ENCODE measurements around the gene B3GNT2. TPM values are rescaled to one million over a fixed set of nuclear protein-coding genes. Genes with fewer than 3 reads are reported as not detected.
"Not testable (repeated sequence)": the region's sequence is repeated elsewhere in the genome, so short reads cannot be mapped to it uniquely, and the experiment has no call there.

The B3GNT2 gene
- total RNA-seq, 2 experiments from 2014 or later, result 28.6 to 31.7 TPM

DNA sequence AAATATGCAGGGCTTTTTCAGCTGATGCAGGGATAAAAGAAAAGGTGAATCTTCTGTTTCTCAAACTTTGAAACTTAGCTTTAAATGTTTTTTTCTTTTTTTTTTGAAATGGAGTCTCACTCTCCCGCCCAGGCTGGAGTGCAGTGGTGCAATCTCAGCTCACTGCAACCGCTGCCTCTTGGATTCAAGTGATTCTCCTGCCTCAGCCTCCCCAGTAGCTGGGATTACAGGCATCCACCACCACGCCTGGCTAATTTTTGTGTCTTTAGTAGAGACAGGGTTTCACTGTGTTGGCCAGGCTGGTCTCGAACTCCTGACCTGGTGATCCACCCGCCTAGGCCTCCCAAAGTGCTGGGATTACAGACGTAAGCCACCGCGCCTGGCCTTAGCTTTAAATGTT is 2.9 kb downstream of the B3GNT2 start:
- H3K27ac Mint-ChIP-seq, result peak overlapping the region; percentile 97
- not testable (repeated sequence) for H3K9me3 Mint-ChIP-seq (ENCODE audit: low read depth); ATAC-seq; H3K27me3 Mint-ChIP-seq; DNase-seq
- peaks cover 60% of the 10 kb centered on the region for H3K4me1 Mint-ChIP-seq
- peaks cover 28% of the 10 kb centered on the region for H3K36me3 Mint-ChIP-seq (ENCODE audit: low read depth)
- CTCF ChIA-PET, result interaction anchor here (0.6 to 3.3 kb wide), 2 partner anchors 12 to 38 kb away, joined by 4 to 11 read pairs; no protein-coding TSS in a partner anchor
- H3K4me3 Mint-ChIP-seq, result peak overlapping the region; percentile 92
- intact Hi-C loops (cut with DNase I, micrococcal nuclease), result loop anchor here (1.0 to 10.0 kb wide), 7 partner anchors 213 to 1643 kb away; partner anchors contain the start of genes EHBP1 (in 1 of the 2) and UGP2 (in 1 of the 2)
- POLR2A ChIA-PET, result interaction anchor here (3.0 kb wide), 1 partner anchor 106 kb away, joined by 9 read pairs; no protein-coding TSS in a partner anchor

DNA sequence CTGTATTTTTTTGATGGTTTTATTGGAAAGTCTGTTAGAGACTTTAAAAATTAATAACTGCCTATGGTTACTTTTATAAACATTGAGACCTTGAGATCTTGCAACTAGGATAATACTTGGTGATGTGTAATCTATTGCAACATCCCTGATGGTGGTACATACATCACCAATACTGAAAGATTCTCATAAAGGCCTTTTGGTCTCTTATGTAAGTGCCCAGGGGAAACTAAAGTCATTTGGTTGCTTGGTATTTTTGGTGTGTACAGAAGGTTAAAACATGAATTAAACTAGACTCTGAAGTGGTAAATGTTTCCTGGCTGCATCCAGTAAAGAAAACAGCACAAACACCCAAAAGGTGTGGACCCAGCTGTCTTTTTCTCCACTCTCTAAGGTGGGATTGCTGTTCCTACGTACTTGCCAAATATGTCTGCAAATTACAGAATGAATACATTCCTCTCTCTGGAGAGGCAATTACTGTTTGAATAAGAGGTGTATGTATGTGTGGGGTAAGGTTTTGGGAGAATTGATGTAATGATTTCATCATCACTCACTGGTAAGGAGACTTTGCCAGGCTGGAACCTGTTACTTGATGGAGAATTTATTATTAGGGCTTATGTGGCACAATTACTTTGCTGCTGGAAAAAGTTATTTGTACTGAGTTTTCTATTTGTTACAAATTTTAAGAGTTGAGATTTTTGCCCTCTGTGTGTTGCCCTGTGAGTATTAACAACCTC is 3.6 kb downstream of the B3GNT2 start:
- intact Hi-C loops (cut with DNase I, micrococcal nuclease), result loop anchor here (1.0 to 10.0 kb wide), 9 partner anchors 106 to 1643 kb away; partner anchors contain the start of genes EHBP1 (in 1 of the 2) and UGP2 (in 1 of the 2)
- H3K27me3 Mint-ChIP-seq, result no peaks in the 10 kb centered on the region
- peaks cover 63% of the 10 kb centered on the region for H3K4me1 Mint-ChIP-seq
- ChIA-PET CTCF (interaction anchor here (0.6 to 3.3 kb wide), 3 partner anchors 11 to 39 kb away, joined by 3 to 11 read pairs (median 4); no protein-coding TSS in a partner anchor), POLR2A (interaction anchor here (0.7 to 3.0 kb wide), 5 partner anchors 11 to 1389 kb away, joined by 3 to 9 read pairs (median 4); partner anchors contain the start of genes MDH1 and WDPCP)
- ATAC-seq, result peak; percentile 8
- H3K9me3 Mint-ChIP-seq (ENCODE audit: low read depth), result no peaks in the 10 kb centered on the region
- H3K27ac Mint-ChIP-seq, result peak overlapping the region; percentile 97
- H3K4me3 Mint-ChIP-seq, result peak overlapping the region; percentile 92
- no peak for DNase-seq
- peaks cover 28% of the 10 kb centered on the region for H3K36me3 Mint-ChIP-seq (ENCODE audit: low read depth)

DNA sequence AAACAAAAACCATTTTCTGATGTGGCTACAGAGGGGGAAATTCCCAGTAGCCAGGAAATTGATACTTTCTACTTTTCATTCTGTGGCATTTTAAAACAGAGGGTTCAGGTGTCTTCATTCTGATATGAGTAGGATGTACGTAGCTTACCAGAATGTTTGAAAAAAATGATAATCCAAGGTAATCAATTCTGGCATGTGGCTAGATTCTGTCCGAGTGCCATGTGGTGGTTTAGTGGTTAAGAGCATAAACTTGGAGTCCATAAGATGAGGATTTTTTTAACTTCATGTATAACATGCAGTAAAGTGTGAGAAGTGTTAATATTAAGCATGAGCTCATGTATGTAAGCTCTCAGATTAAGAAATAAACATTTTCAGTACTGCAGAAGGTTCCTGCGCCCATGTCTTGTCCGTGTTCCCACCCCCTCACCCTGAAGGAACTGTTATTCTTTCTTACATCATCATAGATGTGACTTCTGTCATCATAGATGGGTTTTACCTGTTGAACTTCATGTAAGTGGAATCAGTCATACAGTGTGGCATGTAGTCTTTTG is 4.5 kb downstream of the B3GNT2 start:
- ATAC-seq, result peak; percentile 30
- peak overlapping the region; percentile 92 for H3K4me3 Mint-ChIP-seq
- peaks cover 71% of the 10 kb centered on the region for H3K4me1 Mint-ChIP-seq
- H3K27me3 Mint-ChIP-seq, result no peaks in the 10 kb centered on the region
- ChIA-PET POLR2A (interaction anchor here (0.7 to 3.0 kb wide), 8 partner anchors 10 to 1388 kb away, joined by 3 to 9 read pairs (median 4); partner anchors contain the start of genes MDH1, WDPCP and XPO1), CTCF (interaction anchor here (1.0 to 3.3 kb wide), 3 partner anchors 9 to 16 kb away, joined by 3 to 11 read pairs (median 4); no protein-coding TSS in a partner anchor)
- intact Hi-C loops (cut with DNase I, micrococcal nuclease), result loop anchor here (1.0 to 10.0 kb wide), 3 partner anchors 105 to 436 kb away; no protein-coding TSS in a partner anchor
- H3K27ac Mint-ChIP-seq, result peak overlapping the region; percentile 97
- no peaks in the 10 kb centered on the region for H3K9me3 Mint-ChIP-seq (ENCODE audit: low read depth)
- DNase-seq, result peak; percentile 56
- H3K36me3 Mint-ChIP-seq (ENCODE audit: low read depth), result peaks cover 31% of the 10 kb centered on the region

DNA sequence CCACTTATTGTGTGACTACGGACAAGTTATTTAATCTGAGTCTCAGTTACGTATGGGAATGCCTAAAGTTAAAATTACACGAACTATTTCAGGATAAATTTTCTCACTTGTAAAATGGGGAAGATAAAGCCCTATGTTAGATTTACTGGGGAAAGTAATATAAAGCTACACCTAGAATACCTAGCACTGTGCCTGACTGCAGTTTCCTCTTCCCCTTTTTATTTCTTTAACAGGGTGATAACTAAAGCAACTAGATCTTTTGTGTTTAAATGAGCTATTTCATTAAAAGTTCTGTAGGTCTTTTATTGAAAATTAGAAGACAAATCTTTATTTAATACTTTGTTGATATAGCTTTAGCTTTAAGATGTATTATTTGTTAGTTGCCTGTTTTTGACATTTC is 5.0 kb downstream of the B3GNT2 start:
- DNase-seq (no peak), ATAC-seq (no peak)
- Mint-ChIP-seq H3K4me3 (peak overlapping the region; percentile 92), H3K9me3 (ENCODE audit: low read depth) (no peaks in the 10 kb centered on the region), H3K4me1 (peaks cover 76% of the 10 kb centered on the region), H3K27me3 (no peaks in the 10 kb centered on the region), H3K36me3 (ENCODE audit: low read depth) (peaks cover 31% of the 10 kb centered on the region), H3K27ac (peak overlapping the region; percentile 97)
- CTCF ChIA-PET, result interaction anchor here (1.0 to 3.3 kb wide), 3 partner anchors 9 to 15 kb away, joined by 3 to 11 read pairs (median 4); no protein-coding TSS in a partner anchor
- POLR2A ChIA-PET, result interaction anchor here (0.8 to 3.0 kb wide), 7 partner anchors 9 to 1388 kb away, joined by 3 to 9 read pairs (median 4); partner anchors contain the start of genes MDH1, WDPCP and XPO1
- intact Hi-C loops (cut with DNase I, micrococcal nuclease), result loop anchor here (1.0 to 10.0 kb wide), 3 partner anchors 104 to 436 kb away; no protein-coding TSS in a partner anchor

DNA sequence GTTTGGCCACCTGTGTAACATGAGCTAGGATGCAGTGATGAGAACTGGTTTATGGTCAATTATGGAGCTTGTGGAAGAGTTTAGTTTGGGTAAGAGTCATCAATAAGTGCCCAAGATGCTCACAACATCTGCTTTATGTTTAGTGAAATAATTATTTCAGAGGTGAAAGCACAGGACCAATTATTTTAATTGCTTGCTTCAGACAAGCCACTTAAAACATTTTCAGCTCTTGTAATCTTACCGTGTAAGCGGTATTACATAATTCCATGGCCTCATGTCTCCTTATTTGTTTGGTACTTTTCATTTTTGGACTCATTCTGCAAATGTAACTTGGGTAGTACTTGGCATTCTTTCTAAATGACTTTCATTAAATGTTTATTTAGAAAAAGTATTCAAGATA is 5.4 kb downstream of the B3GNT2 start:
- POLR2A ChIA-PET, result interaction anchor here (1.2 to 3.0 kb wide), 2 partner anchors 14 to 104 kb away, joined by 4 to 9 read pairs; no protein-coding TSS in a partner anchor
- Mint-ChIP-seq H3K27me3 (no peaks in the 10 kb centered on the region), H3K4me3 (peak overlapping the region; percentile 92), H3K4me1 (peaks cover 80% of the 10 kb centered on the region), H3K36me3 (ENCODE audit: low read depth) (peaks cover 31% of the 10 kb centered on the region), H3K9me3 (ENCODE audit: low read depth) (no peaks in the 10 kb centered on the region), H3K27ac (peak overlapping the region; percentile 97)
- ATAC-seq (no peak), DNase-seq (no peak)
- CTCF ChIA-PET, result interaction anchor here (1.1 to 3.3 kb wide), 2 partner anchors 8 to 9 kb away, joined by 4 to 11 read pairs; no protein-coding TSS in a partner anchor
- intact Hi-C loops (cut with DNase I, micrococcal nuclease), result loop anchor here in 1 of 2 experiments (10.0 kb wide), 2 partner anchors 167 to 437 kb away; no protein-coding TSS in a partner anchor

DNA sequence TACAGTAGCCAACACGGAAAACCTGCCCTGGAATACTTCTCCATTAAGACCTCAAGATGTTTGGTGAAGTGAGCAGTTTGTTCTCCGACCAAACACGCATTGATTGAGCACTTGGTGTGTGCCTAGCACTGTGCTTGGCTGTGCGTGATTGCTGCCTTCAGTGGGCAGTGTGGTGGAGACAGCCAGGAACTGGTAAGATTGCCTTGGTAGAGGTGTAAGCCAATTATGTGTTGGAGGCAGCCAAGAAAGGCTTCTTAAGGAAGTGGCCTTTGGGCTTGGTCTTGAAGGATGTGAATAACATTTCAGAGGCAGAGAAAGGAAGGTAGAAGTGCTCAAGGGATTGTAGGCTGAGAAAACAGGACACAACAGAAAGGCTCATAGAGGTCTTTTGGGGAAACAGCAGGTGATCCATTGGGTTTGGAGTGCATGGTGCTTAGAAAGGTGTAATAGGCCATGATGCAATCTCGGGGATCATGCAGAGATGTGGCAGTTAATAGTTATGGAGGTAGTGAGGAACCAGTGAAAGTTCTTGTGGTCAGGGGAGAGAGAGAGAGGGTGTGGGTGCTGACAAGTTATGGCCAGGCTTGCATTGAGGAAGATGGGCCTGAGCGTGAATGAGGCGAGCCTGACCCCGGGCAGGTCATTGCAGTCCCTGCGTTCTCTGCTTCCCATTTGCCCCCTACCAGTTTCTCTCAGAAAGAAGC is 6.3 kb downstream of the B3GNT2 start:
- Mint-ChIP-seq H3K9me3 (ENCODE audit: low read depth) (no peaks in the 10 kb centered on the region), H3K27me3 (no peaks in the 10 kb centered on the region), H3K27ac (peak overlapping the region; percentile 97), H3K4me3 (peak overlapping the region; percentile 3), H3K36me3 (ENCODE audit: low read depth) (peaks cover 34% of the 10 kb centered on the region), H3K4me1 (peaks cover 87% of the 10 kb centered on the region)
- ChIA-PET POLR2A (no interaction called here), CTCF (interaction anchor here (3.3 kb wide), 1 partner anchor 9 kb away, joined by 11 read pairs; no protein-coding TSS in a partner anchor)
- intact Hi-C loops (cut with DNase I, micrococcal nuclease), result loop anchor here in 1 of 2 experiments (10.0 kb wide), 2 partner anchors 167 to 437 kb away; no protein-coding TSS in a partner anchor
- DNase-seq, result no peak
- no peak for ATAC-seq

DNA sequence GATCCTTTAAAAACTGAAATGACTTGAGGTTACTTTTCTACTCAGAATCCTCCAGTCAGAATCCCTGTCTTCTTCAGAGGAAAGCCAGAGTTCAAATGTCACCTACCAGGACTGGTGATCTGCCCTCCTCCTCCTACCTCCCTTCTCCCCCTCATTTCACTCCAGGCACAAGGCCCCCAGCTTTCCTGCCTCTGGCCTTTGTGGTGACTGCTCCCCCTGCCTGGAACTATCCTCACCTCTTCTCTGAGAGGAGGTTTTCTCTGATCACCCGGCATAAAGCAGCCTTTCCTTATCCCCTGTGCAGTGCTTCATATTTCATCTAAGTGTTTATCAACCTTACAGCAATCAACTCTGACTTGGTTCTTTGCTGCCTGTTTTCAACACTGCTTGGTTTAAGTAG is 6.8 kb downstream of the B3GNT2 start:
- ChIA-PET POLR2A (no interaction called here), CTCF (no interaction called here)
- H3K4me1 Mint-ChIP-seq, result peaks cover 92% of the 10 kb centered on the region
- peak overlapping the region; percentile 3 for H3K4me3 Mint-ChIP-seq
- intact Hi-C loops (cut with DNase I, micrococcal nuclease), result loop anchor here in 1 of 2 experiments (10.0 kb wide), 2 partner anchors 168 to 438 kb away; no protein-coding TSS in a partner anchor
- H3K36me3 Mint-ChIP-seq (ENCODE audit: low read depth), result peaks cover 32% of the 10 kb centered on the region
- ATAC-seq, result no peak
- no peak for DNase-seq
- no peaks in the 10 kb centered on the region for H3K9me3 Mint-ChIP-seq (ENCODE audit: low read depth)
- no peaks in the 10 kb centered on the region for H3K27me3 Mint-ChIP-seq
- peak overlapping the region; percentile 97 for H3K27ac Mint-ChIP-seq

DNA sequence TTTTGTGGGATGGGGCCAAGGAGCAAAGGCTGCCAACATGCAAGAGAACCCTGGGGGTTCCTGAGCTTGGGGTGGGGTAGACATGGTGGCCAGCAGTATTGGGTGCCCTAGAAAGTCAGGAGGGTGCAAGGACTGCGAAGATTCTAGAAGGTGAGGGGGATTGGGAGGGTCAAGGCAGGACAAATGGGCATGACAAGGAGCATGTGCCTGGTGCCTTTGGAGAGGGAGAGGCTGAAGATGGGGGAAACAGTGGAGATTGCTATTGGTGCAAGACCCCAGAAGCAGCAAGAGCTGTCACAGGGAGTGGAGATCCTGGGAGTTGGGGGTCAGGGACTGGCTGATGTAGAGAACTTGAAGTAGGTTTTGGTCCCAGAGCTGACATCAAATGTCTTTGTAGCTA is 7.5 kb downstream of the B3GNT2 start:
- peaks cover 93% of the 10 kb centered on the region for H3K4me1 Mint-ChIP-seq
- H3K27ac Mint-ChIP-seq, result peak overlapping the region; percentile 97
- no peak overlapping the region for H3K4me3 Mint-ChIP-seq
- no peaks in the 10 kb centered on the region for H3K9me3 Mint-ChIP-seq (ENCODE audit: low read depth)
- DNase-seq (no peak), ATAC-seq (no peak)
- peaks cover 30% of the 10 kb centered on the region for H3K36me3 Mint-ChIP-seq (ENCODE audit: low read depth)
- H3K27me3 Mint-ChIP-seq, result no peaks in the 10 kb centered on the region
- intact Hi-C loops (cut with DNase I, micrococcal nuclease), result loop anchor here in 1 of 2 experiments (10.0 kb wide), 2 partner anchors 169 to 439 kb away; no protein-coding TSS in a partner anchor
- ChIA-PET POLR2A (no interaction called here), CTCF (no interaction called here)

DNA sequence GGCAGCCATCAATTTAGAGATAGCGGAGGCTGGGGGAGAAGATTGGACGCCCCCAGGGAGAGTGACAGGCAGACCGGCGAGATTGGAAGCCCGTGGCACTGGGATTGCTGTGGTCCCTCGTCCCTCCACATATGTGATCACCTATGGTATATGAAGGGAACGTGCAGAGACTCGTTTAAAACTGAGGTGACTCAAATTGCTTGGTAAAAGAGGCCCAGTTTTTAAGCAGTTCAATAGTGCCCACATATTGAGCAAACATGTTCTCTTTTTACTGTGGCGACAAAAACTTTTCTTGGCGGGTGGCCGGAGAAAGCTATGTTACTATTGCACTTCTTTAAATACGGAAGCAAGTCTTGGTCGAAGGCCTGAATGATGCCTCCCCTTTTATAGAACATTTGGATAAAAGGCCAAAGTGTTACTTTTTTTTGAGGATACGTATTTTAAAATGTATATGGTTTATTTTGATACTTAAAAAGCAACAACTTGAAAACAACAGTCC is 9.1 kb downstream of the B3GNT2 start:
- Mint-ChIP-seq H3K27me3 (no peaks in the 10 kb centered on the region), H3K4me3 (no peak overlapping the region), H3K4me1 (peaks cover 92% of the 10 kb centered on the region), H3K27ac (no peak overlapping the region), H3K36me3 (ENCODE audit: low read depth) (peaks cover 34% of the 10 kb centered on the region), H3K9me3 (ENCODE audit: low read depth) (no peaks in the 10 kb centered on the region)
- ATAC-seq (no peak), DNase-seq (no peak)
- ChIA-PET POLR2A (interaction anchor here (0.6 kb wide), 1 partner anchor 105 kb away, joined by 3 read pairs; no protein-coding TSS in a partner anchor), CTCF (no interaction called here)
- intact Hi-C loops (cut with DNase I, micrococcal nuclease), result loop anchor here in 1 of 2 experiments (10.0 kb wide), 2 partner anchors 170 to 440 kb away; no protein-coding TSS in a partner anchor

DNA sequence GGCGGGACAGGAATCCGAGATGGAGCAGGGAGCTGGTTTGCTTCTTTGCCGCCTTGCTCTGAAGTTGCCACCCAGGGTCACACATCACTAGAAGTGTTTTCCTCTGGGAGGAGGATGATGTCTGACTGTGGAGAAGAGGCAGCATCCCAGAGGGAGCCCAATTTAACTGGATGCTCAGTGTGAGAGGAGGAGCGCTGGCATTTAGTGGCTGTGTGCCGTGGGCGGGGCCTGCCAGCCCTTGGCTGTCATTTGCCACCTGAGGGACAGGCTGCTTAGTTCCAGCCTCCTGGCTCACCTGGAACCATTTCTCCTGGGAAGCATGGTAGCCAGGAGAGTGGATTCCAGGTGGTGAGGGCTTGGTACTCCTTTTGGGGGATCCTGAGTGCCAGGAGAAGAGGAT is 9.6 kb downstream of the B3GNT2 start:
- Mint-ChIP-seq H3K36me3 (ENCODE audit: low read depth) (peaks cover 37% of the 10 kb centered on the region), H3K27me3 (no peaks in the 10 kb centered on the region), H3K4me1 (peaks cover 89% of the 10 kb centered on the region), H3K4me3 (no peak overlapping the region), H3K9me3 (ENCODE audit: low read depth) (no peaks in the 10 kb centered on the region), H3K27ac (no peak overlapping the region)
- CTCF ChIA-PET, result no interaction called here
- intact Hi-C loops (cut with DNase I, micrococcal nuclease), result loop anchor here in 1 of 2 experiments (10.0 kb wide), 2 partner anchors 171 to 441 kb away; no protein-coding TSS in a partner anchor
- no peak for DNase-seq
- ATAC-seq, result no peak
- POLR2A ChIA-PET, result no interaction called here
